ENCODE measurements around the gene AGMAT. TPM values are rescaled to one million over a fixed set of nuclear protein-coding genes. Genes with fewer than 3 reads are reported as not detected.

AGMAT gene
- total RNA-seq, 1 donor from 2014 or later: 0.22 TPM

DNA sequence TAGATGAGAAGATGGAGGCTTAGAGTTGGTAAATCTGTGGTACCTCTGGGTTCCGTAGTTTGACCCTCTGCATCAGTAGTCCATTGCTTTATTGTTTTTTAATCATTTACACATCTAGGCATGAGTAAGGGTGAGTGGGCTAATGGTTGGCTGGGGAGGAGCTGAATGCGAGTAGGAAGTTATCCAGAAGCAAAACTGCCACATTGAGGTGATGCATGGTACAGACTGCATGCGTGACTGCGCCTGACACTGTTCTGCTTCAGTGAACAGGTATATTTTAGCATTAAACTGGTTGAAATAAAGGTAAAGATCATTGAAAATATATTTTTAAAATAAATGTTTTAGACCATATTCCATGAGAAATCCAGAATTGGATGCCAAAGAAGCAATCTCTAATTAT lies 53.8 kb downstream of the AGMAT start:
- Mint-ChIP-seq H3K4me3 (ENCODE audit: unreplicated experiment) (no peak overlapping the region), H3K27me3 (ENCODE audit: unreplicated experiment) (no peaks in the 10 kb centered on the region), H3K27ac (ENCODE audit: unreplicated experiment) (no peak overlapping the region), H3K4me1 (ENCODE audit: low read depth, unreplicated experiment) (peaks cover 2% of the 10 kb centered on the region), H3K9me3 (ENCODE audit: unreplicated experiment) (peaks cover 2% of the 10 kb centered on the region), H3K36me3 (ENCODE audit: unreplicated experiment) (no peaks in the 10 kb centered on the region)
- TF ChIP-seq, protein P1, sequence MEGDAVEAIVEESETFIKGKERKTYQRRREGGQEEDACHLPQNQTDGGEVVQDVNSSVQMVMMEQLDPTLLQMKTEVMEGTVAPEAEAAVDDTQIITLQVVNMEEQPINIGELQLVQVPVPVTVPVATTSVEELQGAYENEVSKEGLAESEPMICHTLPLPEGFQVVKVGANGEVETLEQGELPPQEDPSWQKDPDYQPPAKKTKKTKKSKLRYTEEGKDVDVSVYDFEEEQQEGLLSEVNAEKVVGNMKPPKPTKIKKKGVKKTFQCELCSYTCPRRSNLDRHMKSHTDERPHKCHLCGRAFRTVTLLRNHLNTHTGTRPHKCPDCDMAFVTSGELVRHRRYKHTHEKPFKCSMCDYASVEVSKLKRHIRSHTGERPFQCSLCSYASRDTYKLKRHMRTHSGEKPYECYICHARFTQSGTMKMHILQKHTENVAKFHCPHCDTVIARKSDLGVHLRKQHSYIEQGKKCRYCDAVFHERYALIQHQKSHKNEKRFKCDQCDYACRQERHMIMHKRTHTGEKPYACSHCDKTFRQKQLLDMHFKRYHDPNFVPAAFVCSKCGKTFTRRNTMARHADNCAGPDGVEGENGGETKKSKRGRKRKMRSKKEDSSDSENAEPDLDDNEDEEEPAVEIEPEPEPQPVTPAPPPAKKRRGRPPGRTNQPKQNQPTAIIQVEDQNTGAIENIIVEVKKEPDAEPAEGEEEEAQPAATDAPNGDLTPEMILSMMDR (IDR thresholded peaks at IDR 0.05; ENCODE audit: partially characterized antibody, unreplicated experiment): no peak
- DNase-seq: no peak

DNA sequence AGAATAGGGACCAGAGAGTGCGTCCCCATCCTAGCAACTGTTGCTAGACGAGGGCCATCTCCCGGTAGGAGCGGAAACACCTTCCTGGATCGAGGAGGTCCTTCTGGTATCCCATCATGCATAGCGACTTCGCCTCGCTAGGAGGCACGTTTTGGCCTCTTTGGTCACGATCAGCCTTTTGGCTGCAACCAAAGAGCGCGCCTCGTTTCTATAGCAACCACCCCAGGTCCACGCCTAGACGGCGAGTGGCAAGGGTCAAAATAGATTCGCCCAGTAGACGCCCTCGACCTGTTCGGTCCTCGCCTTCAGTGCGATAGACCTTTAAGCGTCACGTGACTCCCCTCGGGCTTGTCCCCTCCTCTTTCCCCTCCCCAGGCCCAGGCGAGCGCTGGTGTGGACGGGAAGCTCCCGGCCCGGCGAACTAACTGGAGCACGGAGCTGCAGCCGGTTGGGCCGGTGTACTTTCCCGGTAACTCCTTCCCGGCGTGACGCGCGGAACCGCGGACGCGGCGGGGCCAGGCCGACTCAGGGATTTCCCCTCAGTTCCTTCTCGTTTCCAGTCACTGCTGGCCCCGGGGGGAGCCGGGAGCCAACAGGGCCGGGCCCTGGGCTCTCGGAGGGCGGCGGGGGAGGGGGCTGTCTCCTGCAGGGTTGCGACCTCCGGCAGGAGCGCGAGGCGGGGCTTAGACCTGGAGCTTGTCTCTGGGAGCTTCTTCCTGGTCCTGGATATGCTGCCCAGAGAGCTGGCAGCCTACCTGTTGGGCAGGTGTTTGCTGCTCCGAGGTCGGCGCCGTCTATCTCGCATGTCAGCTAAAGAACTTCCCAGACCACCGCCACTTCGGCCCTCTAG lies 58.1 kb downstream of the AGMAT start, which contains the start of gene DNAJC16:
TSS of gene DNAJC16 (plus strand) at position 359 of the 850 bp plus-strand sequence. CDS start 2,258 bp downstream, outside the sequence.
- Mint-ChIP-seq H3K4me1 (ENCODE audit: low read depth, unreplicated experiment) (peaks cover 8% of the 10 kb centered on the region), H3K4me3 (ENCODE audit: unreplicated experiment) (peak within 1 kb of the TSS; percentile 92), H3K36me3 (ENCODE audit: unreplicated experiment) (no peaks in the 10 kb centered on the region), H3K27ac (ENCODE audit: unreplicated experiment) (peak within 1 kb of the TSS; percentile 80), H3K9me3 (ENCODE audit: unreplicated experiment) (peaks cover 7% of the 10 kb centered on the region), H3K27me3 (ENCODE audit: unreplicated experiment) (peaks cover 9% of the 10 kb centered on the region)
- DNase-seq: peak; percentile 97
- TF ChIP-seq, protein P1 (IDR thresholded peaks at IDR 0.05; ENCODE audit: partially characterized antibody, unreplicated experiment): no peak

DNA sequence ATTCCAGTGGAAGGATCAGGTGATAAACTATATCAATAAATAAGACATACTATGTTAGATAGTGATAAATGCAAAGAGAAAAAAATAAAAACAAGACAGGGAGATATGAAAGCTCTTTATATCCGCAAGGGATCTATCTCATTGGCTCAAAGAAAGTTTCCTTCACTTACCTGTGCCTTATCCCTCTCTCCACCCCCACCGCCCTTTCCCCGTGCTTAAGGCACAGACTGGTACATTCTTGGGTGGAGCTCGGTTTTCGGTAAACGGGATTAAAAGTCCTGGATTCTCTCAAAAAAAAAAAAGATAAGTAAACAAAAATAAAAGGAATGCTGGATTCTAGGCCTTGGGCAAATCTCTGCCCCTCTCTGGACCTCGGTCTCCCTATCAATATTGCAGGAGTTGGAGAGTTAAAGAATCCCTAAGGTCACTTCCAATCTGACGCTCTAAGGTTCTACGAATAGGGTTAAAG lies 58.8 kb downstream of the AGMAT start:
- Mint-ChIP-seq H3K27ac (ENCODE audit: unreplicated experiment) (peak overlapping the region; percentile 80), H3K36me3 (ENCODE audit: unreplicated experiment) (no peaks in the 10 kb centered on the region), H3K9me3 (ENCODE audit: unreplicated experiment) (peaks cover 7% of the 10 kb centered on the region), H3K4me3 (ENCODE audit: unreplicated experiment) (peak overlapping the region; percentile 92), H3K27me3 (ENCODE audit: unreplicated experiment) (peaks cover 9% of the 10 kb centered on the region), H3K4me1 (ENCODE audit: low read depth, unreplicated experiment) (peaks cover 8% of the 10 kb centered on the region)
- no peak for DNase-seq
- TF ChIP-seq, protein P1 (IDR thresholded peaks at IDR 0.05; ENCODE audit: partially characterized antibody, unreplicated experiment): no peak

- H3K27me3 Mint-ChIP-seq (ENCODE audit: unreplicated experiment): peaks cover 9% of the 10 kb centered on the region
- no peak for DNase-seq
- H3K4me1 Mint-ChIP-seq (ENCODE audit: low read depth, unreplicated experiment): peaks cover 8% of the 10 kb centered on the region
- H3K4me3 Mint-ChIP-seq (ENCODE audit: unreplicated experiment): peak overlapping the region; percentile 92
- peaks cover 7% of the 10 kb centered on the region for H3K9me3 Mint-ChIP-seq (ENCODE audit: unreplicated experiment)
- peak overlapping the region; percentile 80 for H3K27ac Mint-ChIP-seq (ENCODE audit: unreplicated experiment)
- no peaks in the 10 kb centered on the region for H3K36me3 Mint-ChIP-seq (ENCODE audit: unreplicated experiment)
- TF ChIP-seq, protein P1 (IDR thresholded peaks at IDR 0.05; ENCODE audit: partially characterized antibody, unreplicated experiment): no peak
These were observed 59.5 kb downstream of the AGMAT start for GRCh38 chr1:15525050-15526020.
